Vagina (tissue), 2 donors: Measurements from ENCODE around the gene CCDC69.

Experiments
- POLR2A ChIP-seq, 2 donors: fragments of 450-650 bp; IDR thresholded peaks; one replicate each; pipeline ENCODE4 v1.6.1; 2017; ENCODE audit warnings: antibody characterized with exemption in 2 of 2, mild to moderate bottlenecking in 2 of 2, moderate library complexity in 2 of 2
- POLR2AphosphoS5 ChIP-seq, 2 donors: sonication (generic); formaldehyde crosslinking; IDR thresholded peaks; one replicate each; pipeline ENCODE4 v1.9.0; 2017; ENCODE audit warnings: antibody characterized with exemption in 2 of 2, mild to moderate bottlenecking in 2 of 2, low read depth in 1 of 2; ENCODE audit not compliant: insufficient read depth in 1 of 2
- TF ChIP-seq, protein P1 (sequence below), 3 experiments: fragments of 450-650 bp in 2 of 3; fragments of 200-600 bp in 1 of 3; sonication (generic) in 1 of 3; IDR thresholded peaks; one replicate each; pipeline ENCODE4 v1.5.1; 2017 to 2019; ENCODE audit warnings: antibody characterized with exemption in 3 of 3, mild to moderate bottlenecking in 2 of 3, moderate library complexity in 2 of 3

DNA sequence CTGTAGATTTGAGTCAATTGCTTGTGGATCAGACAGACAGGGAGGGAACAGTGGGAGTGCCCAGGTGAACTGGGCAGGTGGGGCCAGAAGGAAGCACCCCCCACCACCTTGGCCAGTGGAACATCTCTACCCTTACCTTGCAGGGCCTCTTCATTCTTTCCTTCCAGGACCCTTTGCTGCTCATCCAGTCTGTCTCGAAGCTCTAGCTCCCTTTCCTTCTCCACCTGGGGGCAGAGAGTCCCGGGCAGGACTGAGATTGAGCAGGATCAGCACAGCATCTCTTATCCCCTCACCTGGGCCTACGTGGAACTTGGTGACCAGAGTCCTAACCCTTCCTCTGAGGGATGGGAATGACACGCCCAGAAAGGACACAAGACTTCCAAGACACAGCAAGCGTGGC is 25.0 kb downstream of the CCDC69 start:
- no peak for TF ChIP-seq POLR2A (IDR thresholded peaks at IDR 0.05)
- TF ChIP-seq, protein P1, sequence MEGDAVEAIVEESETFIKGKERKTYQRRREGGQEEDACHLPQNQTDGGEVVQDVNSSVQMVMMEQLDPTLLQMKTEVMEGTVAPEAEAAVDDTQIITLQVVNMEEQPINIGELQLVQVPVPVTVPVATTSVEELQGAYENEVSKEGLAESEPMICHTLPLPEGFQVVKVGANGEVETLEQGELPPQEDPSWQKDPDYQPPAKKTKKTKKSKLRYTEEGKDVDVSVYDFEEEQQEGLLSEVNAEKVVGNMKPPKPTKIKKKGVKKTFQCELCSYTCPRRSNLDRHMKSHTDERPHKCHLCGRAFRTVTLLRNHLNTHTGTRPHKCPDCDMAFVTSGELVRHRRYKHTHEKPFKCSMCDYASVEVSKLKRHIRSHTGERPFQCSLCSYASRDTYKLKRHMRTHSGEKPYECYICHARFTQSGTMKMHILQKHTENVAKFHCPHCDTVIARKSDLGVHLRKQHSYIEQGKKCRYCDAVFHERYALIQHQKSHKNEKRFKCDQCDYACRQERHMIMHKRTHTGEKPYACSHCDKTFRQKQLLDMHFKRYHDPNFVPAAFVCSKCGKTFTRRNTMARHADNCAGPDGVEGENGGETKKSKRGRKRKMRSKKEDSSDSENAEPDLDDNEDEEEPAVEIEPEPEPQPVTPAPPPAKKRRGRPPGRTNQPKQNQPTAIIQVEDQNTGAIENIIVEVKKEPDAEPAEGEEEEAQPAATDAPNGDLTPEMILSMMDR (IDR thresholded peaks at IDR 0.05) = no peak
- TF ChIP-seq POLR2AphosphoS5 (IDR thresholded peaks at IDR 0.05; ENCODE audit: insufficient read depth in 1 of 2, low read depth in 1 of 2) = no peak
